Liver (tissue), 9 donors: ENCODE data around the gene SNX18. TPM values are rescaled to one million over a fixed set of nuclear protein-coding genes. Genes with fewer than 3 reads are reported as not detected.
"Not testable (repeated sequence)": the region's sequence is repeated elsewhere in the genome, so short reads cannot be mapped to it uniquely, and the experiment has no call there.

Source experiments
- DNase-seq: peaks from one replicate; pipeline ENCODE4 v3.0.0-alpha.2; 2017; ENCODE audit warnings: low spot score
- H3K27ac ChIP-seq, 2 donors: one replicate each; pipeline ENCODE4 v1.7.0; 2013; ENCODE audit warnings: inconsistent platforms in 2 of 2, low read length in 2 of 2, control low read depth in 1 of 2, low read depth in 1 of 2, mild to moderate bottlenecking in 1 of 2
- H3K27me3 ChIP-seq, 4 donors: one replicate each; pipeline versions ENCODE4 v1.6.1 to v1.7.0; 2013; ENCODE audit warnings: low read length in 3 of 4, inconsistent platforms in 1 of 4, mild to moderate bottlenecking in 1 of 4, moderate library complexity in 1 of 4; ENCODE audit not compliant: control insufficient read depth in 4 of 4, insufficient read depth in 4 of 4
- H3K36me3 ChIP-seq, 4 donors: one replicate each; pipeline versions ENCODE4 v1.6.1 to v1.7.0; 2013; ENCODE audit warnings: low read length in 3 of 4, mild to moderate bottlenecking in 3 of 4, low read depth in 1 of 4, moderate library complexity in 1 of 4; ENCODE audit not compliant: control insufficient read depth in 4 of 4, insufficient read depth in 3 of 4
- H3K4me1 ChIP-seq, 4 donors: one replicate each; pipeline versions ENCODE4 v1.6.1 to v1.7.0; 2013; ENCODE audit warnings: low read length in 3 of 4, mild to moderate bottlenecking in 3 of 4, moderate library complexity in 1 of 4; ENCODE audit not compliant: control insufficient read depth in 4 of 4, insufficient read depth in 4 of 4
- H3K4me3 ChIP-seq, 3 donors: one replicate each; pipeline versions ENCODE4 v1.6.1 to v1.7.0; 2013; ENCODE audit warnings: low read length in 3 of 3, control low read depth in 1 of 3, low read depth in 1 of 3, mild to moderate bottlenecking in 1 of 3
- H3K9ac ChIP-seq, 2 donors: one replicate each; pipeline ENCODE4 v1.7.0; 2013; ENCODE audit warnings: low read length in 2 of 2, mild to moderate bottlenecking in 2 of 2, moderate library complexity in 2 of 2, control low read depth in 1 of 2, low read depth in 1 of 2
- H3K9me3 ChIP-seq, 4 donors: one replicate each; pipeline versions ENCODE4 v1.6.1 to v1.7.0; 2013; ENCODE audit warnings: low read length in 3 of 4; ENCODE audit not compliant: control insufficient read depth in 4 of 4
- CTCF ChIP-seq: fragments of 150-350 bp; IDR thresholded peaks from 2 replicates; pipeline ENCODE4 v1.5.1; 2017; ENCODE audit warnings: improper control_type of control experiment, low read depth, low read length; ENCODE audit not compliant: missing input control
- EGR1 ChIP-seq, 2 donors: IDR thresholded peaks; 2 replicates each; pipeline ENCODE4 v1.6.1; 2016 to 2018; ENCODE audit warnings: antibody characterized with exemption in 2 of 2, low read depth in 2 of 2
- GABPA ChIP-seq, 2 donors: IDR thresholded peaks in 1 of 2; conservative IDR thresholded peaks in 1 of 2; 2 replicates each; pipeline ENCODE4 v1.6.1; 2016; ENCODE audit warnings: antibody characterized with exemption in 2 of 2, mild to moderate bottlenecking in 1 of 2, moderate library complexity in 1 of 2
- HNF4A ChIP-seq, 2 donors: conservative IDR thresholded peaks; 2 replicates each; pipeline ENCODE4 v1.6.1; 2016; ENCODE audit warnings: antibody characterized with exemption in 2 of 2, mild to moderate bottlenecking in 2 of 2
- HNF4G ChIP-seq: IDR thresholded peaks from 2 replicates; pipeline ENCODE4 v1.6.1; 2016; ENCODE audit warnings: antibody characterized with exemption
- JUND ChIP-seq, 2 donors: IDR thresholded peaks; 2 replicates each; pipeline ENCODE4 v1.6.1; 2016; ENCODE audit warnings: antibody characterized with exemption in 2 of 2
- RAD21 ChIP-seq, 2 donors: IDR thresholded peaks; 2 replicates each; pipeline ENCODE4 v1.6.1; 2016; ENCODE audit warnings: antibody characterized with exemption in 2 of 2, mild to moderate bottlenecking in 2 of 2
- RXRA ChIP-seq, 2 donors: IDR thresholded peaks; 2 replicates each; pipeline ENCODE4 v1.6.1; 2017 to 2018; ENCODE audit warnings: antibody characterized with exemption in 2 of 2, mild to moderate bottlenecking in 1 of 2
- SP1 ChIP-seq: IDR thresholded peaks from 2 replicates; pipeline ENCODE4 v1.6.1; 2018; ENCODE audit warnings: antibody characterized with exemption, mild to moderate bottlenecking
- TAF1 ChIP-seq: conservative IDR thresholded peaks from 2 replicates; pipeline ENCODE4 v1.6.1; 2016; ENCODE audit warnings: antibody characterized with exemption, mild to moderate bottlenecking
- YY1 ChIP-seq: IDR thresholded peaks from 2 replicates; pipeline ENCODE4 v1.6.1; 2016; ENCODE audit warnings: antibody characterized with exemption, mild to moderate bottlenecking
- WGBS: extraction: QIAGEN DNeasy Blood & Tissue Kit; methylation state at CpG from one replicate; pipeline ENCODE4 v1.1.7; 2013; 5-methylcytosine and 5-hydroxymethylcytosine counted together
- polyA plus RNA-seq, 2 donors: library from polyadenylated mRNA; stranded (reverse) in 1 of 2; unstranded in 1 of 2; fragments of 200-250 nt in 1 of 2; fragments of >200 nt in 1 of 2; fragmentation: Nextera tagmentation in 1 of 2; extraction: Ambion mirVana in 1 of 2; gene quantifications; one replicate each; pipeline versions ENCODE4 v1.2.1 to v1.2.3, GENCODE V29; 2013 to 2015
- total RNA-seq, 2 donors: library from RNA; depleted of rRNA; stranded (reverse); fragments of >200 nt; gene quantifications; one replicate each; pipeline ENCODE4 v1.2.3, GENCODE V29; 2014
- TF ChIP-seq, protein P1 (sequence below): IDR thresholded peaks from 2 replicates; pipeline ENCODE4 v1.6.1; 2016; ENCODE audit warnings: antibody characterized with exemption
- TF ChIP-seq, protein P2 (sequence below): IDR thresholded peaks from 2 replicates; pipeline ENCODE4 v1.6.1; 2016; ENCODE audit warnings: antibody characterized with exemption
- TF ChIP-seq, protein P3 (sequence below): IDR thresholded peaks from 2 replicates; pipeline ENCODE4 v1.6.1; 2016; ENCODE audit warnings: antibody characterized with exemption, mild to moderate bottlenecking
- TF ChIP-seq, protein P4 (sequence below): IDR thresholded peaks from 2 replicates; pipeline ENCODE4 v1.6.1; 2016; ENCODE audit warnings: antibody characterized with exemption
- donor health status: healthy.
- donor health status: healthy.
- donor health status: healthy.
- donor health status: healthy.
- donor health status: healthy.

Gene SNX18
- total and polyA plus RNA-seq, 4 donors = 4.9 to 32.5 (median 12.6) TPM

DNA sequence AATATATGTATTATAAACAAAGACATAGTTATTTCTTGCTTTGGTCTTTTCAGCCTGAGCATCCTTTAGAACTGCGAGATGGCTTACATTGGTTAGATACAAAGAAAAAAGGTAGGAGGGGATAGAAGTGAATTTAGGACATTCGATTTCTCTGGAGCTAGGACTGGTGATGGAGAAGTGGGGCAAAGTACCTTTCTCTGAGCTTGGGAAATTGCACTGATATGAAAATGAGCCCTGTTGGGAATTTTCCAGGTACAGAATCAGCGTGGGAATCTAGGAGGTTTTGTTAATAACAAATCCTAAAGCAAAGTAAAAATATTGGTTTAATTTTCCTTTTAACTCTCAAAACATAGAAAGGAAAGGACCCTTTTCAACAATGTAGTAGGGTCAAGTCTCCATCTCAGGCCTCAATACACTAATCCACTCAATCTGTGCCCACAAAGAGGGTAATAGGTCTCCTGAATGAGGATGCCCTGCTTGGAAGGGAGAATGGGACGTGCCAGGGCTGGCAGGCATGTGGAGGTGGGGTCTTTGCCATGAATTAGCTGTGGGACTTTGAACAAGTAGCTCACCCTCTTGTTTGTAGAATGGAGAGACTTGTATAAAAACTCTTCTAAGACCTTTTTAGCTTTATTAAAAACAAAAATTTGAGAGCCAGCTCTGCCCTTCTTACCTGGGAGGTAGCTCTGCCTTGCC lies 17.7 kb downstream of the SNX18 start:
- no peaks in the 10 kb centered on the region for H3K36me3 ChIP-seq
- peaks cover 20 to 45% (median 32%) of the 10 kb centered on the region in 4 donors for H3K4me1 ChIP-seq
- 36% methylated on average over 4 of the region's 4 CpGs for WGBS
- peak; percentile 38 to 50 for TF ChIP-seq RXRA (IDR thresholded peaks at IDR 0.05)
- TF ChIP-seq JUND (IDR thresholded peaks at IDR 0.05) = peak in 1 of 2 donors; percentile 40
- TF ChIP-seq SP1 = peak; percentile 25
- peak; percentile 63 to 75 for TF ChIP-seq HNF4A (conservative IDR thresholded peaks at IDR 0.05)
- TF ChIP-seq GABPA (IDR thresholded peaks at IDR 0.05 in 1 of 2, conservative IDR thresholded peaks at IDR 0.05 in 1 of 2) = no peak
- TF ChIP-seq RAD21 (IDR thresholded peaks at IDR 0.05) = peak in 1 of 2 donors; percentile 38
- TF ChIP-seq, protein P1, sequence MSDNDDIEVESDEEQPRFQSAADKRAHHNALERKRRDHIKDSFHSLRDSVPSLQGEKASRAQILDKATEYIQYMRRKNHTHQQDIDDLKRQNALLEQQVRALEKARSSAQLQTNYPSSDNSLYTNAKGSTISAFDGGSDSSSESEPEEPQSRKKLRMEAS = peak; percentile 24
- TF ChIP-seq EGR1 (IDR thresholded peaks at IDR 0.05; ENCODE audit: low read depth in 2 of 2) = no peak
- TF ChIP-seq HNF4G = peak; percentile 10
- H3K9me3 ChIP-seq = no peaks in the 10 kb centered on the region
- H3K9ac ChIP-seq = no peak overlapping the region
- H3K27me3 ChIP-seq = no peaks in the 10 kb centered on the region
- no peak for DNase-seq
- H3K27ac ChIP-seq = peak overlapping the region in 1 of 2 donors; percentile 21
- H3K4me3 ChIP-seq = no peak overlapping the region

DNA sequence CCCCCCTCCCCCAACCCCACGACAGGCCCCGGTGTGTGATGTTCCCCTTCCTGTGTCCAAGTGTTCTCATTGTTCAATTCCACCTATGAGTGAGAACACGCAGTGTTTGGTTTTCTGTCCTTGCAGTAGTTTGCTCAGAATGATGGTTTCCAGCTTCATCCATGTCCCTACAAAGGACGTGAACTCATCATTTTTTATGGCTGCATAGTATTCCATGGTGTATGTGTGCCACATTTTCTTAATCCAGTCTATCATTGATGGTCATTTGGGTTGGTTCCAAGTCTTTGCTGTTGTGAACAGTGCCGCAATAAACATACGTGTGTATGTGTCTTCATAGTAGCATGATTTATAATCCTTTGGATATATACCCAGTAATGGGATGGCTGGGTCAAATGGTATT lies 18.8 kb downstream of the SNX18 start:
- peaks cover 20 to 50% (median 34%) of the 10 kb centered on the region in 4 donors for H3K4me1 ChIP-seq
- 95% methylated on average over 6 of the region's 6 CpGs for WGBS
- H3K9ac ChIP-seq, H3K36me3 ChIP-seq, H3K27ac ChIP-seq, H3K9me3 ChIP-seq, H3K27me3 ChIP-seq, H3K4me3 ChIP-seq, DNase-seq: not testable (repeated sequence)

DNA sequence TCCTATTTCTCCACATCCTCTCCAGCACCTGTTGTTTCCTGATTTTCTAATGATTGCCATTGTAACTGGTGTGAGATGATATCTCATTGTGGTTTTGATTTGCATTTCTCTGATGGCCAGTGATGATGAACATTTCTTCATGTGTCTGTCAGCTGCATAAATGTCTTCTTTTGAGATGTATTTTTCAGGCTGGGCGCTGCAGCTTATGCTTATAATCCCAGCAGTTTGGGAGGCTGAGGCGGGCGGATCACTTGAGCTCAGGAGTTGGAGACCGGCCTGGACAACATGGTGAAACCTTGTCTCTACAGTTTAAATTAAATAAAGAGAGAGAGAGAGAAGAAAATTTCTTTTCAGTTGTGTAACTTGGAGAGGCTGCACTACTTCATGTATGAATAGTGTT lies 19.3 kb downstream of the SNX18 start:
- not testable (repeated sequence) for H3K9me3 ChIP-seq, DNase-seq, H3K27me3 ChIP-seq, H3K9ac ChIP-seq, H3K36me3 ChIP-seq, H3K27ac ChIP-seq, H3K4me3 ChIP-seq
- 81% methylated on average over 4 of the region's 4 CpGs for WGBS
- H3K4me1 ChIP-seq = peaks cover 16 to 52% (median 32%) of the 10 kb centered on the region in 4 donors

DNA sequence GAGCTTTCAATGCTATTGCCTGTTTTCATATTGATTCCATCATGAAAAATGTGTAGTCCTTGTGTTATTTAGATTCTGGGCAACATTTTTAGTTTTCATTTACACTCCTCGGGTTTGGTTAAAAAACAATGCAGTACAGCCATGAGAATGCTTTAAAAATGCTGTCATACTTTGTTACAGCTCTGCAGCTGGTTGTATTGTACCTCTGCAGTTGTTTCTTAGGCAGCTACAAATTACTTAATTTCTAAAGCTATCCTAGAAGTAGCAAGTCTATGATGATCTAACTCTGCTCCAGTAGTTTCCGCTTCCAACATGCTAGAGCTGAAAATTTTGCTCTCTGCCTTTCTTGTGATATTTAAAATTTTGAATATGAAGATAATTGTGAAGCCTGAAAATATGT lies 20.2 kb downstream of the SNX18 start:
- no peak for DNase-seq
- Histone ChIP-seq H3K9me3 (no peaks in the 10 kb centered on the region), H3K27me3 (no peaks in the 10 kb centered on the region), H3K9ac (no peak overlapping the region), H3K36me3 (no peaks in the 10 kb centered on the region), H3K4me1 (peaks cover 20 to 58% (median 37%) of the 10 kb centered on the region in 4 donors), H3K4me3 (no peak overlapping the region), H3K27ac (no peak overlapping the region)
- 78% methylated on average over 2 of the region's 2 CpGs for WGBS
- TF ChIP-seq RXRA (IDR thresholded peaks at IDR 0.05) = no peak
- TF ChIP-seq, protein P2, sequence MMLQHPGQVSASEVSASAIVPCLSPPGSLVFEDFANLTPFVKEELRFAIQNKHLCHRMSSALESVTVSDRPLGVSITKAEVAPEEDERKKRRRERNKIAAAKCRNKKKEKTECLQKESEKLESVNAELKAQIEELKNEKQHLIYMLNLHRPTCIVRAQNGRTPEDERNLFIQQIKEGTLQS = no peak
- no peak for TF ChIP-seq CTCF
- TF ChIP-seq, protein P3, sequence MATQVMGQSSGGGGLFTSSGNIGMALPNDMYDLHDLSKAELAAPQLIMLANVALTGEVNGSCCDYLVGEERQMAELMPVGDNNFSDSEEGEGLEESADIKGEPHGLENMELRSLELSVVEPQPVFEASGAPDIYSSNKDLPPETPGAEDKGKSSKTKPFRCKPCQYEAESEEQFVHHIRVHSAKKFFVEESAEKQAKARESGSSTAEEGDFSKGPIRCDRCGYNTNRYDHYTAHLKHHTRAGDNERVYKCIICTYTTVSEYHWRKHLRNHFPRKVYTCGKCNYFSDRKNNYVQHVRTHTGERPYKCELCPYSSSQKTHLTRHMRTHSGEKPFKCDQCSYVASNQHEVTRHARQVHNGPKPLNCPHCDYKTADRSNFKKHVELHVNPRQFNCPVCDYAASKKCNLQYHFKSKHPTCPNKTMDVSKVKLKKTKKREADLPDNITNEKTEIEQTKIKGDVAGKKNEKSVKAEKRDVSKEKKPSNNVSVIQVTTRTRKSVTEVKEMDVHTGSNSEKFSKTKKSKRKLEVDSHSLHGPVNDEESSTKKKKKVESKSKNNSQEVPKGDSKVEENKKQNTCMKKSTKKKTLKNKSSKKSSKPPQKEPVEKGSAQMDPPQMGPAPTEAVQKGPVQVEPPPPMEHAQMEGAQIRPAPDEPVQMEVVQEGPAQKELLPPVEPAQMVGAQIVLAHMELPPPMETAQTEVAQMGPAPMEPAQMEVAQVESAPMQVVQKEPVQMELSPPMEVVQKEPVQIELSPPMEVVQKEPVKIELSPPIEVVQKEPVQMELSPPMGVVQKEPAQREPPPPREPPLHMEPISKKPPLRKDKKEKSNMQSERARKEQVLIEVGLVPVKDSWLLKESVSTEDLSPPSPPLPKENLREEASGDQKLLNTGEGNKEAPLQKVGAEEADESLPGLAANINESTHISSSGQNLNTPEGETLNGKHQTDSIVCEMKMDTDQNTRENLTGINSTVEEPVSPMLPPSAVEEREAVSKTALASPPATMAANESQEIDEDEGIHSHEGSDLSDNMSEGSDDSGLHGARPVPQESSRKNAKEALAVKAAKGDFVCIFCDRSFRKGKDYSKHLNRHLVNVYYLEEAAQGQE = no peak
- TF ChIP-seq GABPA (IDR thresholded peaks at IDR 0.05 in 1 of 2, conservative IDR thresholded peaks at IDR 0.05 in 1 of 2) = no peak
- TF ChIP-seq YY1 = no peak
- TF ChIP-seq EGR1 (IDR thresholded peaks at IDR 0.05; ENCODE audit: low read depth in 2 of 2) = no peak
- no peak for TF ChIP-seq SP1
- no peak for TF ChIP-seq TAF1
- TF ChIP-seq, protein P4, sequence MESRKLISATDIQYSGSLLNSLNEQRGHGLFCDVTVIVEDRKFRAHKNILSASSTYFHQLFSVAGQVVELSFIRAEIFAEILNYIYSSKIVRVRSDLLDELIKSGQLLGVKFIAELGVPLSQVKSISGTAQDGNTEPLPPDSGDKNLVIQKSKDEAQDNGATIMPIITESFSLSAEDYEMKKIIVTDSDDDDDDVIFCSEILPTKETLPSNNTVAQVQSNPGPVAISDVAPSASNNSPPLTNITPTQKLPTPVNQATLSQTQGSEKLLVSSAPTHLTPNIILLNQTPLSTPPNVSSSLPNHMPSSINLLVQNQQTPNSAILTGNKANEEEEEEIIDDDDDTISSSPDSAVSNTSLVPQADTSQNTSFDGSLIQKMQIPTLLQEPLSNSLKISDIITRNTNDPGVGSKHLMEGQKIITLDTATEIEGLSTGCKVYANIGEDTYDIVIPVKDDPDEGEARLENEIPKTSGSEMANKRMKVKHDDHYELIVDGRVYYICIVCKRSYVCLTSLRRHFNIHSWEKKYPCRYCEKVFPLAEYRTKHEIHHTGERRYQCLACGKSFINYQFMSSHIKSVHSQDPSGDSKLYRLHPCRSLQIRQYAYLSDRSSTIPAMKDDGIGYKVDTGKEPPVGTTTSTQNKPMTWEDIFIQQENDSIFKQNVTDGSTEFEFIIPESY = no peak
